GM12878 (cell line): ENCODE data around the gene IKZF1. TPM values are rescaled to one million over a fixed set of nuclear protein-coding genes. Genes with fewer than 3 reads are reported as not detected.

Experiments used
- CBX5 ChIP-seq: sonication (generic); IDR thresholded peaks from 2 replicates; pipeline ENCODE4 v1.6.1; 2016; ENCODE audit warnings: low read depth, moderate library complexity, mild to moderate bottlenecking, inconsistent platforms
- FOS ChIP-seq: IDR thresholded peaks from 3 replicates; pipeline ENCODE4 v1.6.1; 2011; ENCODE audit warnings: borderline replicate concordance; ENCODE audit not compliant: insufficient read length; ENCODE audit errors: extremely low read depth
- IKZF1 ChIP-seq: fragments of 450-650 bp; conservative IDR thresholded peaks from 2 replicates; pipeline ENCODE4 v1.6.1; 2017; ENCODE audit warnings: antibody characterized with exemption, mild to moderate bottlenecking
- IRF4 ChIP-seq: IDR thresholded peaks from 2 replicates; pipeline ENCODE4 v1.6.1; 2011; ENCODE audit warnings: low read depth, low read length
- MLLT1 ChIP-seq: fragments of 450-650 bp; IDR thresholded peaks from 2 replicates; pipeline ENCODE4 v1.6.1; 2016; ENCODE audit warnings: mild to moderate bottlenecking
- MTA2 ChIP-seq: fragments of 450-650 bp; IDR thresholded peaks from 2 replicates; pipeline ENCODE4 v1.6.1; 2016; ENCODE audit warnings: low read depth, mild to moderate bottlenecking, moderate library complexity
- RELB ChIP-seq: fragments of 450-650 bp; IDR thresholded peaks from 2 replicates; pipeline ENCODE4 v1.6.1; 2017; ENCODE audit warnings: low read depth, mild to moderate bottlenecking, moderate library complexity
- SIX5 ChIP-seq: IDR thresholded peaks from 2 replicates; pipeline ENCODE4 v1.6.1; 2011; ENCODE audit warnings: mild to moderate bottlenecking, low read depth, low read length, moderate library complexity; ENCODE audit not compliant: severe bottlenecking
- SMAD1 ChIP-seq: fragments of 450-650 bp; IDR thresholded peaks from 2 replicates; pipeline ENCODE4 v1.6.1; 2018; ENCODE audit warnings: mild to moderate bottlenecking, low read depth; ENCODE audit not compliant: partially characterized antibody
- STAT3 ChIP-seq: IDR thresholded peaks from 2 replicates; pipeline ENCODE4 v1.6.1; 2011; ENCODE audit warnings: low read depth, low read length, improper control_type of control experiment
- ZBTB40 ChIP-seq: fragments of 450-650 bp; IDR thresholded peaks from 2 replicates; pipeline ENCODE4 v1.6.1; 2016; ENCODE audit warnings: mild to moderate bottlenecking, moderate library complexity, borderline replicate concordance
- ZNF217 ChIP-seq: fragments of 450-650 bp; IDR thresholded peaks from 2 replicates; pipeline ENCODE4 v1.6.1; 2017; ENCODE audit warnings: antibody characterized with exemption, mild to moderate bottlenecking
- polyA plus RNA-seq, 11 experiments: library from polyadenylated mRNA; depleted of rRNA in 4 of 11; unstranded in 6 of 11; stranded (reverse) in 5 of 11; fragments of >200 nt; fragmentation: Nextera tagmentation in 4 of 11; fragmentation: Illumina TruSeq in 1 of 11; extraction: Ambion mirVana in 4 of 11; extraction: Trizol in 1 of 11; gene quantifications; 1 replicate in 1 of 11; 2 replicates in 10 of 11; pipeline versions ENCODE4 v1.2.1 to v1.2.3, GENCODE V29; 2011 to 2016; ENCODE audit warnings: inconsistent platforms in 2 of 11, missing spikeins in 2 of 11, low read depth in 1 of 11
- total RNA-seq, 4 experiments: library from RNA; depleted of rRNA in 3 of 4; stranded (reverse); fragments of >200 nt in 3 of 4; fragmentation: Illumina TruSeq in 1 of 4; extraction: Trizol in 1 of 4; gene quantifications; 2 replicates each; pipeline versions ENCODE4 v1.2.1 to v1.2.3, GENCODE V29; 2013 to 2021

Gene IKZF1
- total and polyA plus RNA-seq, 10 of the 15 experiments (the other 5 are each of a cell fraction or from before 2014, with no cell fraction given): 27.2 to 125 (median 71.6) TPM

GRCh38 chr7:50275430-50275829 lies 29.1 kb upstream of the IKZF1 start (continued):
- TF ChIP-seq CBX5: no peak
- no peak for TF ChIP-seq RELB
- peak; percentile 31; the same call in 1 of the 2 replicates for TF ChIP-seq IKZF1
- no peak for TF ChIP-seq FOS
- TF ChIP-seq SMAD1: no peak
- no peak for TF ChIP-seq MLLT1
- no peak for TF ChIP-seq IRF4
- TF ChIP-seq ZNF217: peak; percentile 84
- TF ChIP-seq SIX5: no peak
- 0 out of 2 replicates have a peak, but pooled peaks have one; percentile 7 for TF ChIP-seq MTA2
- no peak for TF ChIP-seq ZBTB40
- TF ChIP-seq STAT3: no peak
